DOHH2 (cell line): ENCODE data around the gene SIDT1.

Source experiments
- H3F3A ChIP-seq: fragments of 200-600 bp; sonication (generic), shearing (Covaris generic); 2 replicates; pipeline ENCODE4 v1.6.0; 2016; ENCODE audit warnings: antibody characterized with exemption, mild to moderate bottlenecking; ENCODE audit not compliant: control insufficient read depth, insufficient read depth
- H3K27ac ChIP-seq: fragments of 200-600 bp; sonication (generic); 2 replicates; pipeline ENCODE4 v1.5.1; 2014; ENCODE audit warnings: low read depth, mild to moderate bottlenecking, low read length, moderate library complexity
- H3K27me3 ChIP-seq: fragments of 200-600 bp; sonication (generic); 2 replicates; pipeline ENCODE4 v1.6.1; 2014; ENCODE audit warnings: mild to moderate bottlenecking, low read length, mixed read lengths; ENCODE audit not compliant: control insufficient read depth
- H3K36me3 ChIP-seq: fragments of 200-600 bp; sonication (generic); 2 replicates; pipeline ENCODE4 v1.6.1; 2014; ENCODE audit warnings: mild to moderate bottlenecking, low read length, moderate library complexity, mixed read lengths; ENCODE audit not compliant: control insufficient read depth
- H3K4me1 ChIP-seq: fragments of 200-600 bp; sonication (generic); 2 replicates; pipeline ENCODE4 v1.6.1; 2014; ENCODE audit warnings: mild to moderate bottlenecking, low read length, mixed read lengths; ENCODE audit not compliant: control insufficient read depth
- H3K4me2 ChIP-seq: fragments of 200-600 bp; sonication (generic); 2 replicates; pipeline ENCODE4 v1.6.0; 2014; ENCODE audit warnings: mild to moderate bottlenecking, low read length, moderate library complexity
- H3K4me3 ChIP-seq: fragments of 200-600 bp; sonication (generic); 2 replicates; pipeline ENCODE4 v1.5.1; 2014; ENCODE audit warnings: mild to moderate bottlenecking, low read length, mixed read lengths
- H3K79me2 ChIP-seq: fragments of 200-600 bp; sonication (generic); 2 replicates; pipeline ENCODE4 v1.6.1; 2014; ENCODE audit warnings: mild to moderate bottlenecking, low read length, mixed read lengths; ENCODE audit not compliant: control insufficient read depth
- H3K9me2 ChIP-seq: fragments of 200-600 bp; sonication (generic); replicated peaks from 2 replicates; pipeline ENCODE4 v1.6.1; 2014; ENCODE audit warnings: mild to moderate bottlenecking, low read length, mixed read lengths; ENCODE audit not compliant: control insufficient read depth
- H3K9me3 ChIP-seq: fragments of 200-600 bp; sonication (generic); 2 replicates; pipeline ENCODE4 v1.6.1; 2014; ENCODE audit warnings: antibody characterized with exemption, low read length, mixed read lengths; ENCODE audit not compliant: control insufficient read depth, insufficient read depth
- H4K20me1 ChIP-seq: fragments of 200-600 bp; sonication (generic); 2 replicates; pipeline ENCODE4 v1.6.0; 2014; ENCODE audit warnings: low read depth, mild to moderate bottlenecking, antibody characterized with exemption, low read length, moderate library complexity; ENCODE audit not compliant: control insufficient read depth, insufficient read depth
- EZH2phosphoT487 ChIP-seq: fragments of 200-600 bp; sonication (generic); IDR thresholded peaks from 2 replicates; pipeline ENCODE4 v1.6.1; 2017; ENCODE audit warnings: borderline replicate concordance, mild to moderate bottlenecking, antibody characterized with exemption, low read length, moderate library complexity, mixed read lengths
- TF ChIP-seq, protein P1 (sequence below): fragments of 200-600 bp; sonication (generic); IDR thresholded peaks from one replicate; pipeline ENCODE4 v1.5.1; 2014; ENCODE audit warnings: antibody characterized with exemption, mild to moderate bottlenecking, low read depth, low read length; ENCODE audit not compliant: poor library complexity, severe bottlenecking

Gene SIDT1

DNA sequence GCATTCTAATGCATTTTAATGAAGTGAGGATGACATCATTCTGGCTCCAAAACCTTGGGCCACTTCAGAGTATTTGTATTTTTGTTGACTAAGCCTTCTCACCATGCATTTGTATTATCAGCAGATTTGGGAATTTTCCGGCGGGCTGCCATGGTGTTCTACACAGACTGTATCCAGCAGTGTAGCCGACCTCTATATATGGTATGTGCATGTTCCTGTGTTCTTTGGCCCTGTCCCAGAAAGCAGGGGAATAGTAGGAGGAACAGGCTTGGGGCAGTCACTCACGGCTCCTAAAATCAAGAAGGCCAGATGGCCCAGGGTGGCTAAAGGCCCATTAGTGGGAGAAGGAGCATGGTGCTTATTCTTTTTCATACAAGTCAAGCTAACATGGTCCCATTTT is 83.6 kb downstream of the SIDT1 start:
- H3K4me3 ChIP-seq, result no peak overlapping the region
- no peaks in the 10 kb centered on the region for H3K79me2 ChIP-seq
- no peak overlapping the region for H3K4me2 ChIP-seq
- H3K36me3 ChIP-seq, result no peaks in the 10 kb centered on the region
- no peaks in the 10 kb centered on the region for H3F3A ChIP-seq
- H3K4me1 ChIP-seq, result peaks cover 5% of the 10 kb centered on the region; the same call in 1 of the 2 replicates
- H3K9me2 ChIP-seq, result no peaks in the 10 kb centered on the region
- H4K20me1 ChIP-seq, result no peaks in the 10 kb centered on the region
- TF ChIP-seq, protein P1, sequence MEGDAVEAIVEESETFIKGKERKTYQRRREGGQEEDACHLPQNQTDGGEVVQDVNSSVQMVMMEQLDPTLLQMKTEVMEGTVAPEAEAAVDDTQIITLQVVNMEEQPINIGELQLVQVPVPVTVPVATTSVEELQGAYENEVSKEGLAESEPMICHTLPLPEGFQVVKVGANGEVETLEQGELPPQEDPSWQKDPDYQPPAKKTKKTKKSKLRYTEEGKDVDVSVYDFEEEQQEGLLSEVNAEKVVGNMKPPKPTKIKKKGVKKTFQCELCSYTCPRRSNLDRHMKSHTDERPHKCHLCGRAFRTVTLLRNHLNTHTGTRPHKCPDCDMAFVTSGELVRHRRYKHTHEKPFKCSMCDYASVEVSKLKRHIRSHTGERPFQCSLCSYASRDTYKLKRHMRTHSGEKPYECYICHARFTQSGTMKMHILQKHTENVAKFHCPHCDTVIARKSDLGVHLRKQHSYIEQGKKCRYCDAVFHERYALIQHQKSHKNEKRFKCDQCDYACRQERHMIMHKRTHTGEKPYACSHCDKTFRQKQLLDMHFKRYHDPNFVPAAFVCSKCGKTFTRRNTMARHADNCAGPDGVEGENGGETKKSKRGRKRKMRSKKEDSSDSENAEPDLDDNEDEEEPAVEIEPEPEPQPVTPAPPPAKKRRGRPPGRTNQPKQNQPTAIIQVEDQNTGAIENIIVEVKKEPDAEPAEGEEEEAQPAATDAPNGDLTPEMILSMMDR, result no peak
- TF ChIP-seq EZH2phosphoT487, result no peak
- no peaks in the 10 kb centered on the region for H3K27me3 ChIP-seq
- H3K9me3 ChIP-seq, result no peaks in the 10 kb centered on the region
- no peak overlapping the region for H3K27ac ChIP-seq

GRCh38 chr3:113617726-113618125 is 85.4 kb downstream of the SIDT1 start:
- Histone ChIP-seq H3K36me3 (no peaks in the 10 kb centered on the region), H3K27me3 (no peaks in the 10 kb centered on the region), H3F3A (no peaks in the 10 kb centered on the region), H3K4me2 (no peak overlapping the region), H3K4me3 (no peak overlapping the region), H4K20me1 (no peaks in the 10 kb centered on the region), H3K27ac (no peak overlapping the region), H3K79me2 (no peaks in the 10 kb centered on the region), H3K9me3 (no peaks in the 10 kb centered on the region), H3K9me2 (no peaks in the 10 kb centered on the region), H3K4me1 (peaks cover 5% of the 10 kb centered on the region; the same call in 1 of the 2 replicates)
- TF ChIP-seq, protein P1, result no peak
- no peak for TF ChIP-seq EZH2phosphoT487

DNA sequence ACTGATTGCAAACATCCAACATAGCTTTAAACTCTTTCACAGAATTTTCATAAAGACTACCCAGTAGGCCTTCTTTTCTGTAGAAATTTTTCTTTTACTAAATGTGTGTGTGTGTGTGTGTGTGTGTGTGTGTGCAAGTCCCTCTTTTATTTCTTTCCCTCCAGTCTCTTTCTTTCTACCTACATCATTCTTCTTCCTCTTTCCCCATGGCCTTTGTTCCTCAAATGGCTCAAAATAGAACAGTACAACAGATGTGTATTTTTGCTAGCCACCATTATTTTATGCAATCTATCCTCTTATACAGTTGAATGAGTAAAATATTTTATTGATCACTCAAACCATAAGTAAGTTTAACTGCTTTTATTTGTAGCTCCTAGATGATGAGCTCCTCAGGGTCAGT is 87.7 kb downstream of the SIDT1 start:
- no peaks in the 10 kb centered on the region for H3K27me3 ChIP-seq
- H3K27ac ChIP-seq, result no peak overlapping the region
- no peaks in the 10 kb centered on the region for H3K79me2 ChIP-seq
- no peaks in the 10 kb centered on the region for H3K9me2 ChIP-seq
- H3K9me3 ChIP-seq, result no peaks in the 10 kb centered on the region
- H3K4me2 ChIP-seq, result no peak overlapping the region
- H3K4me3 ChIP-seq, result no peak overlapping the region
- no peak for TF ChIP-seq EZH2phosphoT487
- TF ChIP-seq, protein P1, result no peak
- no peaks in the 10 kb centered on the region for H3F3A ChIP-seq
- H3K36me3 ChIP-seq, result no peaks in the 10 kb centered on the region
- H3K4me1 ChIP-seq, result peaks cover 5% of the 10 kb centered on the region; the same call in 1 of the 2 replicates
- H4K20me1 ChIP-seq, result no peaks in the 10 kb centered on the region

DNA sequence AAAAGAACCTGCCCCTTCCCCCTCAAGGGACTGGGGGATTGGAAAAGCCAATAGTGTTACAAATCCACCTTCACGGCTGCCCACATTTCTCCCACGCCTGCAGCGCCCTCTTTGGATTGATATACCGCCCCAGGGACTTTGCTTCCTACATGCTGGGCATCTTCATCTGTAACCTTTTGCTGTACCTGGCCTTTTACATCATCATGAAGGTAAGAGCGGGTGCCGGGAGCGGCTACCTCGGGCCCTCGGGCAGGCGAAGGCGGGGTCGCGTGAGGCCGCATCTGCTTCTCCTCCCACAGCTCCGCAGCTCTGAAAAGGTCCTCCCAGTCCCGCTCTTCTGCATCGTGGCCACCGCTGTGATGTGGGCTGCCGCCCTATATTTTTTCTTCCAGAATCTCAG is 91.0 kb downstream of the SIDT1 start:
- H3K9me2 ChIP-seq, result no peaks in the 10 kb centered on the region
- H3K4me3 ChIP-seq, result no peak overlapping the region
- no peaks in the 10 kb centered on the region for H3K36me3 ChIP-seq
- H4K20me1 ChIP-seq, result no peaks in the 10 kb centered on the region
- no peaks in the 10 kb centered on the region for H3F3A ChIP-seq
- H3K4me1 ChIP-seq, result peaks cover 27% of the 10 kb centered on the region
- TF ChIP-seq, protein P1, result no peak
- no peak for TF ChIP-seq EZH2phosphoT487
- H3K79me2 ChIP-seq, result no peaks in the 10 kb centered on the region
- no peaks in the 10 kb centered on the region for H3K27me3 ChIP-seq
- no peak overlapping the region for H3K4me2 ChIP-seq
- H3K27ac ChIP-seq, result no peak overlapping the region
- no peaks in the 10 kb centered on the region for H3K9me3 ChIP-seq
